Activated B cell treated with CpG ODN at 0.5 μM for 24 hours (primary cell): ENCODE data around the gene FAHD2A. TPM values are rescaled to one million over a fixed set of nuclear protein-coding genes. Genes with fewer than 3 reads are reported as not detected.

ENCODE experiments used
- ATAC-seq: fragments of 200-7000 bp; cut with Tn5 transposase; one replicate; pipeline ENCODE4 v1.10.0; 2021; ENCODE audit warnings: low read depth, mild to moderate bottlenecking, moderate library complexity
- CTCF ChIA-PET: fragments of 350-600 bp; sonication (Branson Sonifier 250); formaldehyde crosslinking; loops from one replicate; lab custom pipeline; 2021; ENCODE audit warnings: antibody characterized with exemption; lab: Charles Lee
- POLR2A ChIA-PET: fragments of 350-600 bp; sonication (Branson Sonifier 250); formaldehyde crosslinking; loops from one replicate; lab custom pipeline; 2021; ENCODE audit warnings: antibody characterized with exemption; lab: Charles Lee
- DNase-seq: peaks from one replicate; pipeline ENCODE4 v3.0.0; 2022
- H3K27ac Mint-ChIP-seq: one replicate; pipeline ENCODE4 v1.8.0; 2020; ENCODE audit warnings: mixed read lengths
- H3K27me3 Mint-ChIP-seq: one replicate; pipeline ENCODE4 v1.8.0; 2021; ENCODE audit warnings: mixed read lengths
- H3K36me3 Mint-ChIP-seq: one replicate; pipeline ENCODE4 v1.8.0; 2021; ENCODE audit warnings: low read depth, mixed read lengths
- H3K4me1 Mint-ChIP-seq: one replicate; pipeline ENCODE4 v1.8.0; 2021; ENCODE audit warnings: mixed read lengths
- H3K4me3 Mint-ChIP-seq: one replicate; pipeline ENCODE4 v1.8.0; 2020; ENCODE audit warnings: mild to moderate bottlenecking, mixed read lengths
- H3K9me3 Mint-ChIP-seq: one replicate; pipeline ENCODE4 v1.8.0; 2020; ENCODE audit warnings: mixed read lengths
- CTCF ChIP-seq: fragments of 200-600 bp; IDR thresholded peaks from one replicate; pipeline ENCODE4 v1.8.0; 2022; ENCODE audit warnings: antibody characterized with exemption, mild to moderate bottlenecking
- intact Hi-C: fragments of 100-400 bp; cut with micrococcal nuclease; formaldehyde crosslinking; loops from one replicate; pipeline ENCODE4 v1.15.1; 2024
- total RNA-seq: library from RNA; stranded (reverse); gene quantifications from 2 replicates; pipeline ENCODE4 v1.2.3, GENCODE V29; 2022

FAHD2A gene
- total RNA-seq, 1 donor from 2014 or later = 23.4 TPM

GRCh38 chr2:95359501-95359930, 43.0 kb upstream of the FAHD2A start:
- H3K9me3 Mint-ChIP-seq = no peaks in the 10 kb centered on the region
- no peaks in the 10 kb centered on the region for H3K36me3 Mint-ChIP-seq
- H3K27me3 Mint-ChIP-seq = peaks cover 12% of the 10 kb centered on the region
- TF ChIP-seq CTCF = no peak
- no peak overlapping the region for H3K4me3 Mint-ChIP-seq
- ATAC-seq = no peak
- ChIA-PET POLR2A (no interaction called here), CTCF (no interaction called here)
- DNase-seq = no peak
- intact Hi-C loops = no loop called here
- no peaks in the 10 kb centered on the region for H3K4me1 Mint-ChIP-seq
- no peak overlapping the region for H3K27ac Mint-ChIP-seq

GRCh38 chr2:95361216-95361980, 41.1 kb upstream of the FAHD2A start:
- no peak overlapping the region for H3K4me3 Mint-ChIP-seq
- no peaks in the 10 kb centered on the region for H3K9me3 Mint-ChIP-seq
- TF ChIP-seq CTCF = no peak
- ChIA-PET CTCF (no interaction called here), POLR2A (no interaction called here)
- no peaks in the 10 kb centered on the region for H3K36me3 Mint-ChIP-seq
- H3K4me1 Mint-ChIP-seq = no peaks in the 10 kb centered on the region
- ATAC-seq = no peak
- intact Hi-C loops = no loop called here
- H3K27ac Mint-ChIP-seq = no peak overlapping the region
- H3K27me3 Mint-ChIP-seq = peaks cover 14% of the 10 kb centered on the region
- DNase-seq = no peak

- no peak for DNase-seq
- Mint-ChIP-seq H3K27ac (no peak overlapping the region), H3K36me3 (no peaks in the 10 kb centered on the region), H3K4me3 (no peak overlapping the region), H3K4me1 (no peaks in the 10 kb centered on the region), H3K9me3 (no peaks in the 10 kb centered on the region), H3K27me3 (peaks cover 14% of the 10 kb centered on the region)
- no peak for TF ChIP-seq CTCF
- intact Hi-C loops = no loop called here
- ChIA-PET POLR2A (no interaction called here), CTCF (no interaction called here)
- ATAC-seq = no peak
Measured at GRCh38 chr2:95362486-95362885, 40.0 kb upstream of the FAHD2A start.

- Mint-ChIP-seq H3K4me1 (no peaks in the 10 kb centered on the region), H3K4me3 (no peak overlapping the region), H3K27ac (no peak overlapping the region), H3K36me3 (no peaks in the 10 kb centered on the region), H3K27me3 (peaks cover 2% of the 10 kb centered on the region), H3K9me3 (peaks cover 7% of the 10 kb centered on the region)
- ChIA-PET POLR2A (no interaction called here), CTCF (no interaction called here)
- TF ChIP-seq CTCF = no peak
- DNase-seq (no peak), ATAC-seq (no peak)
- intact Hi-C loops = no loop called here
Measured at GRCh38 chr2:95366514-95366913, 36.0 kb upstream of the FAHD2A start.

- intact Hi-C loops = no loop called here
- POLR2A ChIA-PET = no interaction called here
- DNase-seq = no peak
- ATAC-seq = no peak
- H3K36me3 Mint-ChIP-seq = no peaks in the 10 kb centered on the region
- no peak overlapping the region for H3K27ac Mint-ChIP-seq
- H3K27me3 Mint-ChIP-seq = peaks cover 8% of the 10 kb centered on the region
- H3K4me1 Mint-ChIP-seq = no peaks in the 10 kb centered on the region
- no peak for TF ChIP-seq CTCF
- no peak overlapping the region for H3K4me3 Mint-ChIP-seq
- H3K9me3 Mint-ChIP-seq = peaks cover 9% of the 10 kb centered on the region
- CTCF ChIA-PET = no interaction called here
Measured at GRCh38 chr2:95372216-95372829, 30.2 kb upstream of the FAHD2A start.
